Muscle layer of duodenum (tissue), 2 donors: ENCODE results near the gene PECR.
"Not testable (repeated sequence)": the region's sequence is repeated elsewhere in the genome, so short reads cannot be mapped to it uniquely, and the experiment has no call there.

Experiments used
- H3K27ac ChIP-seq: one replicate; pipeline ENCODE4 v1.7.0; 2013; ENCODE audit warnings: mild to moderate bottlenecking, low read length
- H3K27me3 ChIP-seq: one replicate; pipeline ENCODE4 v1.7.0; 2013; ENCODE audit warnings: low read depth, mild to moderate bottlenecking, control low read depth, low read length
- H3K36me3 ChIP-seq, 2 donors: one replicate each; pipeline ENCODE4 v1.7.0; 2013; ENCODE audit warnings: low read length in 2 of 2, control low read depth in 1 of 2, mild to moderate bottlenecking in 1 of 2; ENCODE audit not compliant: insufficient read depth in 2 of 2, control insufficient read depth in 1 of 2
- H3K4me1 ChIP-seq, 2 donors: one replicate each; pipeline ENCODE4 v1.7.0; 2013; ENCODE audit warnings: low read length in 2 of 2, mild to moderate bottlenecking in 2 of 2, control low read depth in 1 of 2, moderate library complexity in 1 of 2; ENCODE audit not compliant: insufficient read depth in 2 of 2, control insufficient read depth in 1 of 2
- H3K4me3 ChIP-seq, 2 donors: one replicate each; pipeline ENCODE4 v1.7.0; 2013; ENCODE audit warnings: low read length in 2 of 2, low read depth in 1 of 2, mild to moderate bottlenecking in 1 of 2
- H3K9me3 ChIP-seq, 2 donors: one replicate each; pipeline ENCODE4 v1.7.0; 2013; ENCODE audit warnings: low read length in 2 of 2, control low read depth in 1 of 2, mild to moderate bottlenecking in 1 of 2; ENCODE audit not compliant: control insufficient read depth in 1 of 2
- donor health status: healthy.

PECR gene

DNA sequence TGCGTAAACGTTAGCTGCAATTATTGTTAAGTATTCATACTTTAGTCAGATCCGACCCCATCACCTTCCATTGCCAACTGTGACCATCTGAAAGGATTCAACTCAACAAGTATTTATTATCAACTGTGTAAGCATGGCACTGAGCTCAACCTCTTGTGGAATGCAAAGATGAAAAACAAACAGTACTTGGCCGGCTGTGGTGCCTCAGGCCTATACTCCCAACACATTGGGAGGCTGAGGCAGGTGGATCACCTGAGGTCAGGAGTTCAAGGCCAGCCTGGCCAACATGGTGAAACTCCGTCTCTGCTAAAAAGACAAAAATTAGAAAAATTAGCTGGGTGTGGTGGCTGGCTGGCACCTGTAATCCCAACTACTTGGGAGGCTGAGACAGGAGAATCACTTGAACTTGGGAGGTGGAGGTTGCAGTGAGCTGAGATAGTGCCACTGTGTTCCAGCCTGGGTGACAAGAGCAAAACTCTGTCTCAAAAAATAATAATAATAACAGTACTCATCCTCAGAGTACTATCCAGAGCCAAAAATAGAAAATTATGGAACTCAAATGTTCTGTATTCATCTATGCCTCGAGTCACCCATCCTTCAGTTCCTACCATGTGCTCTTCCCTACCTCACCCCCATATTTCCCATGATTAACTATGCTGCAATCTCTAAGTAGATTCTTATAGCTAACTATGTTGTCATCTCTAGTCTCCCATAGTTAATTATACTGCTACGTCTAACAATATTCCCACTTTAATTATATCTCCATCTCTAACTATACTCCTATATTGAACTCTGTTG, 59.6 kb downstream of the PECR start:
- Histone ChIP-seq H3K9me3 (no peaks in the 10 kb centered on the region), H3K27ac (no peak overlapping the region), H3K27me3 (no peaks in the 10 kb centered on the region), H3K4me1 (no peaks in the 10 kb centered on the region), H3K36me3 (no peaks in the 10 kb centered on the region), H3K4me3 (no peak overlapping the region)

DNA sequence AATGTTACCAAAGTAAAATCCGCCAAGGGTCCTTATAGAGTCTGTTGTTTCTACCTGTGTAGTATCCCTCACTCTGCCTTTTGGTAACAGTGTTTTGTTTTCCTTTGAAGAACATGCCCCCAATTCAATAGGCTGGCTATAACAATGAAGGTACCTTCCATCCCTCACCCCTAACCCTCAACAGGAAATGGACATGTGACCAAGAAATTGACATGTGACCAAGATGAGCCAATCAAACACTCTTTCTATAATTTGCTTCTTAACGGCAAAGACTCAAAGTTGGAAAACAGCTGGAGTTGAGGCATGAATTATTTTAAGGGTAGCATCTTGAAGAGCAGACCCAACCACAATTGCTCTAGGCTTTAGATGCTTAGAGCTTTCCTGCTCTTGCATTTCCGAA, 62.9 kb downstream of the PECR start:
- Histone ChIP-seq H3K27ac (no peak overlapping the region), H3K4me1 (no peaks in the 10 kb centered on the region), H3K36me3 (no peaks in the 10 kb centered on the region), H3K27me3 (no peaks in the 10 kb centered on the region), H3K9me3 (no peaks in the 10 kb centered on the region), H3K4me3 (no peak overlapping the region)

GRCh38 chr2:216017365-216017764, 64.2 kb downstream of the PECR start:
- Histone ChIP-seq H3K36me3 (no peaks in the 10 kb centered on the region), H3K4me1 (no peaks in the 10 kb centered on the region), H3K27ac (no peak overlapping the region), H3K27me3 (no peaks in the 10 kb centered on the region), H3K9me3 (no peaks in the 10 kb centered on the region), H3K4me3 (no peak overlapping the region)

- H3K4me3 ChIP-seq, result no peak overlapping the region
- H3K4me1 ChIP-seq, result no peaks in the 10 kb centered on the region
- H3K9me3 ChIP-seq, result no peaks in the 10 kb centered on the region
- no peaks in the 10 kb centered on the region for H3K27me3 ChIP-seq
- no peaks in the 10 kb centered on the region for H3K36me3 ChIP-seq
- H3K27ac ChIP-seq, result no peak overlapping the region
Observed at GRCh38 chr2:216016581-216016980, 65.0 kb downstream of the PECR start.

GRCh38 chr2:216015722-216016464, 65.7 kb downstream of the PECR start:
- no peak overlapping the region for H3K4me3 ChIP-seq
- no peaks in the 10 kb centered on the region for H3K9me3 ChIP-seq
- H3K27me3 ChIP-seq, result no peaks in the 10 kb centered on the region
- H3K36me3 ChIP-seq, result no peaks in the 10 kb centered on the region
- no peaks in the 10 kb centered on the region for H3K4me1 ChIP-seq
- H3K27ac ChIP-seq, result no peak overlapping the region

GRCh38 chr2:216014986-216015385, 66.6 kb downstream of the PECR start:
- no peaks in the 10 kb centered on the region for H3K36me3 ChIP-seq
- no peaks in the 10 kb centered on the region for H3K4me1 ChIP-seq
- no peaks in the 10 kb centered on the region for H3K9me3 ChIP-seq
- no peak overlapping the region for H3K27ac ChIP-seq
- H3K27me3 ChIP-seq, result no peaks in the 10 kb centered on the region
- H3K4me3 ChIP-seq, result no peak overlapping the region

DNA sequence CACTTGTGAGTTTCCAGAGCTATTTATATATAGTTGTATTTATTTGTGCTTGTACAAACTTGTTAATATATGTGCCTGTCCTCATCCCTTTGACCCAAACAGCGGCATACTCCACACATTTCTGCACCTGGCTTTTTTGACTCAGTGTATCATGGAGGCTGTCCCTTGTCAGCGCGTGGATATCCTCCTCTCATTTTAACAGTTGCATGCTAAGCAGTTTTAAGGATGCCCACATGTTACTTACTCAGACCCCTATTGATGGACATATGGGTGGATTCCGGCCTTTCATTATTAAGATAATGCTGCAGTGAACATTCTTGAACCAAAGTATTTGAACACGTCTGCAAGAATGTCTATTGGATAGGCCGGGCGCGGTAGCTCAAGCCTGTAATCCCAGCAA, 67.6 kb downstream of the PECR start:
- H3K4me3 ChIP-seq, result no peak overlapping the region
- no peaks in the 10 kb centered on the region for H3K36me3 ChIP-seq
- no peaks in the 10 kb centered on the region for H3K27me3 ChIP-seq
- H3K9me3 ChIP-seq, result no peaks in the 10 kb centered on the region
- no peak overlapping the region for H3K27ac ChIP-seq
- H3K4me1 ChIP-seq, result no peaks in the 10 kb centered on the region

DNA sequence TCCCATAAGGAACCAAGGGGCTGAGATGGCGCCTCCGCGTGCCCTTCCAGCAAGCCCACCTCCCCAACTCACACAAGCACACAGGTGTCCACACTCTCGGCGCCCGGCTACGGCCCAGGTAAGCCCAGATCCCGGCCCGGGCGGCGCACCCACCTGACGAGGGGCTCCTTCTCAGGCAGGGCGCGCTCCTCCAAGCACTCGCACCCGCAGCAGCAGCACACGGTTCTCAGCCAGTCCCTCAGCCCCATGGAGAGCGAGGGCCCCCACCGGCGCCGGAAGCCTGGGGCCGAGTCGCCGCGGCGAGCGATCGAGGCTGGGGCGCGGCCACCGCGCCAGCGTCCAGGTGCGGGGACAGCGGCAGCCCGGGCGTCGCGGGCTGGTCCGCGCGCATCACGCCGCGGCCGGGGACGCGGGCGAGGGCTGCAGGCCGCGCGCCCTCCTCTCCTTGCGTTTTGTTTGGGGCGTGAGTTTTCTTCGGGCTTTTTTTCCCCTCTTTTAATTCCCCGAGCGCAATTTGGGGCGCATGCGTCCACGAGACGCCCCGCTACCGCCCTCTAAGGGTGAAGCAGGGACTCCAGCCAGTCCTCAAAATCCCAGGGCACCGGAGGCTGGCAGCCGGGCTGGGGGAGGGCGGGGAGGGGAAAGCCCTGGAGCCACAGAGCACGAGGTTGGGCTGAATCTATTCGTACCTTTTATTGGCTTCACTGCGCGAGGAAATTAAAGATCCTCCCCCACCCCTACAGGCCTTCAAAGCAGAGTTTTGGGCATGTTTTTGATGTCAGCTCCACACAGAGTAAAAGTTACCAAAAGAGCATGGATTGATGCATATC, 68.3 kb downstream of the PECR start, which contains the start of gene MREG:
Gene MREG, minus strand, starts transcription at position 472 of the 830 bp plus-strand sequence. Its CDS starts 224 bp downstream, at position 248.
- Histone ChIP-seq H3K4me1 (no peaks in the 10 kb centered on the region), H3K27ac (no peak within 1 kb of the TSS), H3K27me3 (no peaks in the 10 kb centered on the region), H3K9me3 (no peaks in the 10 kb centered on the region), H3K4me3 (peak within 1 kb of the TSS; percentile 53 to 70), H3K36me3 (no peaks in the 10 kb centered on the region)

GRCh38 chr2:216012830-216013079, 68.9 kb downstream of the PECR start:
- H3K36me3 ChIP-seq, result no peaks in the 10 kb centered on the region
- H3K27ac ChIP-seq, result no peak overlapping the region
- H3K4me1 ChIP-seq, result no peaks in the 10 kb centered on the region
- no peaks in the 10 kb centered on the region for H3K9me3 ChIP-seq
- peak overlapping the region; percentile 53 to 70 for H3K4me3 ChIP-seq
- H3K27me3 ChIP-seq, result no peaks in the 10 kb centered on the region

DNA sequence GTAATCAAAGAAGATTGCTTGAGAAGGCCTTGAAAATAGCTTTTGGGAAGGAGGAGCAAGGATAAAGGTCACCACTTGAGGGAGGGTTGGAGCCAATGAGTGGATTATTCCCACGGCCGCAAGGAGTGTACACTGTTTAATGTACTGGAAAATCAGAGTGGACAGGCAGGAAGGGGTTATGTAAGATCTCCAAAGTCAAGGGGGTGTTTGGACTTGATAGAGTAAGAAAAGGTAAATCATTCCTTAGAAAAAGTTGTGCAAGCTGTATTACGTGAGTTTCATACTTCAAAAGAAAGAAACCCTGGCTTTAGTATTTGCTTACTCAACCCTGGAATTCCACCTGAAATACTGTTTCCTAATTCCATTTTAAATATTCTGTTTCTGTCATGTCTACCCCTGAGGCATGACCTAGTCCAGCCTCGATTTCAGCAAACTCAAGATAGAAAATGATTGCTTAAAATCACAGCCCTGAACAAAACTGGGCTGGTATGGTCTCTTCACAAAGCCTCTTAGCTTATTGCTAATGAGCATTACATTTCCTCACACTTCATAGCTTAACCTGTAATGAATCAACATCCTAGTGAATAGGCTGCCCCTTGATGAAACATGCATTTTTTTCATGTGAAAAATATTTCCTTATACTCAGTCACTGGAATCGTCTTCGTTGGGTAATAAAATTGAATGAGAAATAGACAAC, 69.3 kb downstream of the PECR start:
- peak overlapping the region; percentile 53 to 70 for H3K4me3 ChIP-seq
- H3K4me1 ChIP-seq, result no peaks in the 10 kb centered on the region
- no peaks in the 10 kb centered on the region for H3K36me3 ChIP-seq
- H3K9me3 ChIP-seq, result no peaks in the 10 kb centered on the region
- H3K27me3 ChIP-seq, result no peaks in the 10 kb centered on the region
- H3K27ac ChIP-seq, result no peak overlapping the region

- not testable (repeated sequence) for H3K27me3 ChIP-seq, H3K4me3 ChIP-seq, H3K4me1 ChIP-seq, H3K36me3 ChIP-seq, H3K27ac ChIP-seq, H3K9me3 ChIP-seq
Observed at GRCh38 chr2:216009215-216009614, 72.4 kb downstream of the PECR start.
